ENCODE data around the gene CIT. TPM values are rescaled to one million over a fixed set of nuclear protein-coding genes. Genes with fewer than 3 reads are reported as not detected.

The CIT gene
- total RNA-seq, 1 experiment from 2014 or later: 11.3 TPM

- no peak for DNase-seq (ENCODE audit: low spot score)
- in situ Hi-C loops (cut with HindIII; ENCODE audit: low sequenced_read_pairs): no loop called here
Measured at GRCh38 chr12:119762619-119763018, 114.5 kb downstream of the CIT start.

DNA sequence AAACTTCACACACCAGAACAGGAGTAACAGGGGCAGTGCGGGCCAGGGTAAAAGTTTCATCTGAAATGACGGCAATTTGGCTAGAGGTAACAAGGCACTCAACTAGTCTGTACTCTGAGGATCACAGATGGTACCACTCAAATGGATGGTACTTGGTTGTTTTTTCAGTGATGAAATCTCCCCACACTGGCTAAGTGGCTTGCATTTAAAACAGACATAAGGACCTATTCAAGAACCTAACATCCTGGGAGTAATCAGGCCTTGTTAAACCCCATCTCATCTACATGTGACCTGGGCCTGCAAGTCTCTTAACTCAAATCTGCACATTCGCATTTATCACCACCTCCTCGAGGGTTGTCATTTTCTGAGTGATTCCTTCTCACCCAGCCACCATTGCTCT lies 118.4 kb downstream of the CIT start:
- DNase-seq (ENCODE audit: low spot score): no peak
- in situ Hi-C loops (cut with HindIII; ENCODE audit: low sequenced_read_pairs): no loop called here

DNA sequence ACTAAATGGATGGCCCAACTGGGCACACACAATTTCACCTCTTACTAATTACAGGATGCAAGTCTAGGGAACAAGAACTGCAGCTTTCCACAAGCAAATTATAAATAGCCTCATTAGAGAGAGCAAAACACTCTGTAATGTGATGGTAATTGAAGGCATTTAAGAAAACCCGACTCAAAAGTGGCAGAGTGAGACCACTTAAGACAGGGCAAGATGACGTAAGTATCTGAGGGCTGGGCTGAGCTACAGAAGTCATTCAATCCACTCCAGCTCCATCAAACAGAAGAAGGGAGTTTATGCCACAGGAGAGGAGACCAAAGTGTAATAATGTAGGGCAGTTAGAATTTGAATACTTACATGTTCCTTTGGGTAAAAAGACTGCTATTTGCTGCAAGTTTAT lies 118.9 kb downstream of the CIT start:
- DNase-seq (ENCODE audit: low spot score): no peak
- in situ Hi-C loops (cut with HindIII; ENCODE audit: low sequenced_read_pairs): no loop called here

- no peak for DNase-seq (ENCODE audit: low spot score)
- in situ Hi-C loops (cut with HindIII; ENCODE audit: low sequenced_read_pairs): no loop called here
Measured at GRCh38 chr12:119751961-119752360, 125.2 kb downstream of the CIT start.

DNA sequence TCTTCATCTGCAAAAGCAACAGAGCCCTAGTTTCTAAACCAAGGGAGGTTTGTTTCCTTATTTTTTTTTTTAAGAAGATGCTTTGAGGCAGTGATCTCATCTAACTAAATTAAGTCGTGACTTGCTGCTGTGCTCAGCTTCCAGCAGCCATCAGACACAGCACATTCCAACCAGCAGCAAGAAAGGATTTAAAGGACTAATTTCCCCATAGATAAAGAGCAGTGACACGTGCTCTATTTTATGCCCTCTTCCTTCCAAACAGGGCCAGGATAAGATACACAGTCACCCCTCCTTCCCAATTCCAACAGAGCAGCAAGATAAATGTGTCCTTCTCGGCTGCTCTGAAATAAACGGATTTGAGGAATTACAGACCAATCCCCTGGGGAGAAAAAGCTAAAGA lies 127.5 kb downstream of the CIT start:
- in situ Hi-C loops (cut with HindIII; ENCODE audit: low sequenced_read_pairs): no loop called here
- no peak for DNase-seq (ENCODE audit: low spot score)

DNA sequence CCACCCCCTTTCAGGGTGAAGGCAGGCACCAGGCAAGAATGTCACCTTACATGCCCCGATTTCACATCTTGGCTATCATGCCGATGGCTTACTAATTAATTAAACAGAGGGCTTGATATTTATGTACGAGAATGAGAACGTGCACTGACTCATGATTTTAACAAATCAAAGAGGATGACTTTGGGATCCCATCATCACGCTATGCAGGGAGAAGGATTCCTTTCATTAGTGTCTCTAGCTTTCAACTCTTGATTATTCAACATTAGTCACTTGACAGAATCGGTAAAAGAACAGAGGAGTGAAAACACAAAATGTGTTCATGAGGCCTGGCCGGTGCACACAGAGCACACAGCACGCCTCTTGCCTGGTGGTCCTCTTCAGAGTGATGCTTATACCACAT lies 128.6 kb downstream of the CIT start:
- in situ Hi-C loops (cut with HindIII; ENCODE audit: low sequenced_read_pairs): no loop called here
- DNase-seq (ENCODE audit: low spot score): no peak

GRCh38 chr12:119746169-119746568 lies 131.0 kb downstream of the CIT start:
- in situ Hi-C loops (cut with HindIII; ENCODE audit: low sequenced_read_pairs): no loop called here
- DNase-seq (ENCODE audit: low spot score): no peak

GRCh38 chr12:119744900-119745606 lies 132.1 kb downstream of the CIT start:
- DNase-seq (ENCODE audit: low spot score): no peak
- in situ Hi-C loops (cut with HindIII; ENCODE audit: low sequenced_read_pairs): no loop called here

DNA sequence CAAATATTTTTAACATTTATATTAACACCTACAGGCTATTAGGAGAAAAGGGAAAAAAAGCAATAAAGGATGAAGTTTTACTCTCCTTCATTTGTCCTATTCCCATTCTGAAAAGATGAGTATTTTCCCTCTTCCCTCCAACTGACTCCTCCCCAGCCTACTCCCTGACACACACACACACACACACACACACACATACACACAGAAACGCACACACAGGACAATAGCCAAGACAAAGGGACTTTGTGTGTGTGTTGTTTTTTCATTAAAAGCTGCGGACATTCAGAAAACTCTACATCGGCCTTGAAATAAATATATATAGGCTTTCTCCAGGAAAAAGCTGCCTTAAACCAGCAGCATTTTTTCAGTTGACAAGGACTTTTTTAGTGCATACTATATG lies 134.4 kb downstream of the CIT start:
- in situ Hi-C loops (cut with HindIII; ENCODE audit: low sequenced_read_pairs): no loop called here
- DNase-seq (ENCODE audit: low spot score): no peak

DNA sequence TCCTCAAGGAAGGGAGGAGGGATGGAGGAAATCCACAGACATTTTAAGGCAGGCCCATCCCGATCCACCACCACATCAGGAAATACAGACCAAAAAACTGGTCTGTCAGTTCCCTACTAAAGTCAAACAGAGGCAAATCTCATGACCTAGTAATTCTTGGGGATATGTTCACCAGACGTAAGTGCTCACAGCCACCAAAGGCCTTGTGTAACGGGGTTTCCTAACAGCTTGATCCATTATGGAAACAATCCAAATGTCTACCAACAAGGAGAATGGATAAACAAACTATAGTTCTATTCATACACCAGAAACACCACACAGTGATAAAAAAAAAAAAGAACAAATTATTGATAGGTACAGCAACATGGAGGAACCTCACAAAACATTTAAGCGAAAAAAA lies 136.3 kb downstream of the CIT start:
- DNase-seq (ENCODE audit: low spot score): no peak
- in situ Hi-C loops (cut with HindIII; ENCODE audit: low sequenced_read_pairs): no loop called here

- DNase-seq (ENCODE audit: low spot score): no peak
- in situ Hi-C loops (cut with HindIII; ENCODE audit: low sequenced_read_pairs): no loop called here
Measured at GRCh38 chr12:119735079-119735478, 142.0 kb downstream of the CIT start.

GRCh38 chr12:119730381-119730780 lies 146.7 kb downstream of the CIT start:
- in situ Hi-C loops (cut with HindIII; ENCODE audit: low sequenced_read_pairs): no loop called here
- DNase-seq (ENCODE audit: low spot score): peak; percentile 46

DNA sequence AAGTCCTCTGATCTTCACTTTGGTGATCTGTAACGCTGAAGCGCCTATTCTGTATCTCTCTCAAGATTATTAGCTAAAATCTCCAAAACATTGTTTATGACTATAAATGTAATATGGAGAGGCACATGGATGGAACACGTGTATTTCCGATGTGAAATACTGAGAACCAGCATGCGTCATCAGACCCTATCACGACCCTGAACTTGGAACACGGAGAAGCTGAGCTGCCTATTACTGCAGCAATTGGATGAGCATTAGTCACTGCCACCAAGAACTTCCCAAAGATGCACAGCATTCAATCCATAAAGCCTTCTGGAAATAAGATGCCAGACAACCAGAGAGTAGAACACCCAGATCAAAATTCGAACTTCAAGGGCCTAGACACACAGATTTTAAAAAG lies 147.2 kb downstream of the CIT start:
- in situ Hi-C loops (cut with HindIII; ENCODE audit: low sequenced_read_pairs): no loop called here
- no peak for DNase-seq (ENCODE audit: low spot score)

DNA sequence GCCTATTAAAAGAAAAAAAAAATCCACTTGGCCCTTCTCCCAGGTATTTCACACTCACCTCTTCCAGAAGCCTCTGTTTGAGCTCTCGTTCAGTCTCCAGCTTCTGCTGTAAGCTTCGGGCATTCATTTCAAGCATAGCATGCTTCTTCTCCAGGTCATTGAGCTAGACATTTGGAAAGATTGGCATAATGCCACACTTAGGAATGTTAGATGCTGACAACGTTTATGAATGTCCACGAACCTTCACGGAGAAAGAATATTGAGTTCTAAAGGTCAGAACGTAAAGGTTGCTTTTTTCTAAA lies 148.7 kb downstream of the CIT start:
- in situ Hi-C loops (cut with HindIII; ENCODE audit: low sequenced_read_pairs): no loop called here
- peak; percentile 89 for DNase-seq (ENCODE audit: low spot score)

DNA sequence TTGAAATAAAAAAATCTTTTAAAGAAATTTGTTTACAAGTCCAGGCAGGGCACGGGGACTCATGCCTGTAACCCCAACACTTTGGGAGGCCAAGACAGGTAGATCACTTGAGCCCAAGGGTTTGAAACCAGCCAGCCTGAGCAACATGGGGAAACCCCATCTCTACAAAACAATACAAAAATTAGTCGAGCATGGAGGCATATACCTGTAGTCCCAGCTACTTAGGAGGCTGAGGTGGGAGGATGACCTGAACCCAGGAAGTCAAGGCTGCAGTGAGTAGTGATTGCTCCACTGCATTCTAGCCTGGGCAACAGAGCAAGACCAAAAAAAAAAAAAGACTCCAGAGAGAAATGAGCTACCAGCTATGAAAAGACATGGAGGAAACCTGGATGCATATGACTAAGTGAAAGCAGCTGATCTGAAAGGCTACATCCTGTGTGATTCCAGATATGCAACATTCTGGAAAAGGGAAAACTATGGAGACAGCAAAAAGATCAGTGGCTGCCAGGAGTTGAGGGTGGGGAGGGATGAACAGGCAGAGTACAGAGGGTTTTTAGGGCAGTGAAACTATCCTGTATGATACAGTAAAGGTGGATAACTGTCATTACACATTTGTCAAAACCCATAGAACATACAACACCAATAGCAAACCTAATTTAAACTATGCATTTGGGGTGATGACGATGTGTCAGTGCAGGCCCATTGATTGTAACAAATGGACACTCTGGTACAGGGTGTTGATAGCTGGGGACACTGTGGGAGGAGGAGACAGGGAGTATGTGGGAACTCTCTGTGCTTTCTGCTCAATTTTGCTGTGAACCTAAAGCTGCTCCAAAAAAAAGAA lies 149.3 kb downstream of the CIT start:
- in situ Hi-C loops (cut with HindIII; ENCODE audit: low sequenced_read_pairs): no loop called here
- no peak for DNase-seq (ENCODE audit: low spot score)

DNA sequence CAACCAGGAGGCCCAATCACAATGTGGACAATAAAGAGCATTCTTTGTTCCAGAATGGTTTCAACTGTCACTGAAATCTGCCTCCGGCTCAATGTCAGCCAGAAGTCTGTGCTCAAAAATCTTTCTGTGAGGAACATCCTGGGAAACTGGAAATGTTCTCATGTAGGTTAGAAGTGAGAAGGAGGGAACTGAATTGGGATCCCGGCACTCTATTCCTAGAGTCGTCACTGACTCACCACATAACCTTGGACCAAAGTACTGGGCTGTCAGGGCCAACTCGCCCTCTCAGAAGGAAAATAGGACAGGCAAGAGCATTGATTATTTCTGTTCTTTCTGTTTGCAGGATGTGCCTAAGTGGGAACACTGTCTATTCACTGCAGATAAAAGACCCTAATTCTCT lies 151.6 kb downstream of the CIT start:
- DNase-seq (ENCODE audit: low spot score): no peak
- in situ Hi-C loops (cut with HindIII; ENCODE audit: low sequenced_read_pairs): no loop called here

DNA sequence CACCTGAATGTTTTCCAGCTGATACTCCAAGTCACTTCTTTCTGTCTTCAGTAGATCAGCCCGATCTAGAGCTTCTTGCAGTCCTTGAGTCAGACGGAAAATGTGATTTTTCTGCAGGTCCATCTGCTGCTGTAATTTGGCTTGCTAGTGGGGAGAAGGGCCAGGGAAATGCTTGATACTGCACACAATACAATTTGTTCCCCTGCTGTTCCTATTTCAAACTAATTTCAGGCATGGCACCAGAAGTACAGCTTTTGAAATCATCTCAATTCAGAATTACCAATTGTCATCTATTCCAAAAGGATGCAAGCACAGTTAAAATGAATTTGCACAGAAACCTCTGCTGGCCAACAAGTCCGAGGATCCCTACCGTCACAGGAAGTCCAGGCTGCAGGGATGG lies 155.8 kb downstream of the CIT start:
- DNase-seq (ENCODE audit: low spot score): peak; percentile 87
- in situ Hi-C loops (cut with HindIII; ENCODE audit: low sequenced_read_pairs): no loop called here

DNA sequence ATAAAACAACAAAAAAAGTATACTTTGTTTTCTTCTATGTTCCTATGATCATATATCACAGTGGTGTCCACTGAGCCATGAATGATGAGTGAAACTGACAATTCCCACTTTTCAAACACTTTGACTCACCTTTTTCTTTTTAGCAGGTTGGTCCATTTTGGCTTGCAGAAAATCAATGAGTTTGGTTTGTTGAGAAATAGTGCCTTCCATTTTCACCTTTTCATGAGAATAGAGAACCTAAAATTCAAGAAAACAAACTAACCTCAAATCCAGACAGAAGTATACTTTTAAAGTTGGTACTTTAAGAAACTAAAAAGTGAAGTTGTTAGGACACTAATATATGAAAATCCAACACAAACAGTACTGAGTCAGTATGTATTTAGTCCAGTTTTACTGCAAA lies 156.8 kb downstream of the CIT start:
- in situ Hi-C loops (cut with HindIII; ENCODE audit: low sequenced_read_pairs): no loop called here
- no peak for DNase-seq (ENCODE audit: low spot score)

GRCh38 chr12:119718141-119718540 lies 159.0 kb downstream of the CIT start:
- in situ Hi-C loops (cut with HindIII; ENCODE audit: low sequenced_read_pairs): no loop called here
- no peak for DNase-seq (ENCODE audit: low spot score)

GRCh38 chr12:119715268-119715620 lies 161.9 kb downstream of the CIT start:
- in situ Hi-C loops (cut with HindIII; ENCODE audit: low sequenced_read_pairs): no loop called here
- no peak for DNase-seq (ENCODE audit: low spot score)

DNA sequence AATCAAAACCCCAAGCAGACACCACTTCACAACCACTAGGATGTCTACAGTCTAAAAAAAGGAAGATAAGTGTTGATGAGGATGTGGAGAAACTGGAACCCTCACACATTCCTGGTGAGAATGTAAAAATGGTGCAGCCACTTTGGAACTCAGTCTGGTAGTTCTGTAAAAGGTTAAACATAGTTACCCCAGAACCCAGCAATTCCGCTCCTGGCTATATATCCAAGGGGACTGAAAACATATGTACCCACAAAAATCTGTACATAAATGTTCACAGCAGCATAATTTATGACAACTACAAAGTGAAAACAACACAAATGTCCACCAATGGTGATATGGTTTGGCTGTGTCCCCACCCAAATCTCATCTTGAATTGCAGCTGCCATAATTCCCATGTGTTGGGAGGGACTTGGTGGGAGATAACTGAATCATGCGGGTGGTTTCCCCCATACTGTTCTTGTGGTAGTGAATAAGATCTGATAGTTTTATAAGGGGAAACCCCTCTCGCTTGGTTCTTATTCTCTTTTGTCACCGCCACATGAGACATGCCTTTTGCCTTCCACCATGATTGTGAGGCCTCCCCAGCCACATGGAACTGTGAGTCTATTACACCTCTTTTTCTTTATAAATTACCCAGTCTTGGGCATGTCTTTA lies 162.4 kb downstream of the CIT start:
- in situ Hi-C loops (cut with HindIII; ENCODE audit: low sequenced_read_pairs): no loop called here
- no peak for DNase-seq (ENCODE audit: low spot score)

Measured in G401 (cell line).